GM18867 (cell line): ENCODE measurements around the gene MACROD2.

Experiments
- ATAC-seq: cut with Tn5 transposase; IDR thresholded peaks from one replicate; pipeline ENCODE4 v1.9.1; 2021; ENCODE audit warnings: mild to moderate bottlenecking, moderate library complexity; ENCODE audit not compliant: unreplicated experiment

MACROD2 gene

DNA sequence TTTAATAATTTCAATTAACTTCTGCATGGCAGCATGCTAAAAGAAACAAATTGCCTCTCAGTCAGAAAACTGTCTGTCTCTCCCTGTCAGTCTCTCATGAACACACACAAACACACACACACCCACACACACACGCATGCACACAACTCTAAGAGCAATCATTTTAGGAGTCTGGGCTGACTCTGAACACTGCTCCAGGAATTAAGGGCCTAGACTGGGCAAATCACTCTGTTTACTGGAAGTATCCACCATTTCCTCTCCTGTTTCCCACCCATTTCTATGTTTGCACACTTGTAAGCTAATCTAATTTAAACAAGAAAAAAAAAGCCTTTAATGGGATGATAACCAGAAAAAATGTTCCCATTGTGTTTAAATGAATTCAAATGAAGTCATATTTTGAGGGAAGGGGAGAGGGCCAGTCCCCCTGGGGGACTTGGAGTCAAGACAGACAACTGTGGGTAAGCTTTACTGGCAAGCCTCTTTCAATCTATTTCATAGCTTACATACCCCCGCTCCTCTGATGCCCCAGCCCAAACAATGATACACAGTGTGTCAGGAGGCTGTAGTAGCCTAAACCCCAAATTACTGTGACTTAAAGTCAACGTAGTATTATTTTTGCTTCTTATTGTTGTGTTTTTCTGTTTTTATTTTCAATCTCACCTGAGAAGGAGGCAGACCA, 789.9 kb downstream of the MACROD2 start:
- ATAC-seq: no peak

- ATAC-seq: no peak
Observed at GRCh38 chr20:14790190-14790589, 794.9 kb downstream of the MACROD2 start.

GRCh38 chr20:14790771-14791620, 795.7 kb downstream of the MACROD2 start:
- no peak for ATAC-seq

GRCh38 chr20:14792915-14793314, 797.6 kb downstream of the MACROD2 start:
- no peak for ATAC-seq

GRCh38 chr20:14799545-14800216, 804.4 kb downstream of the MACROD2 start:
- ATAC-seq: no peak

DNA sequence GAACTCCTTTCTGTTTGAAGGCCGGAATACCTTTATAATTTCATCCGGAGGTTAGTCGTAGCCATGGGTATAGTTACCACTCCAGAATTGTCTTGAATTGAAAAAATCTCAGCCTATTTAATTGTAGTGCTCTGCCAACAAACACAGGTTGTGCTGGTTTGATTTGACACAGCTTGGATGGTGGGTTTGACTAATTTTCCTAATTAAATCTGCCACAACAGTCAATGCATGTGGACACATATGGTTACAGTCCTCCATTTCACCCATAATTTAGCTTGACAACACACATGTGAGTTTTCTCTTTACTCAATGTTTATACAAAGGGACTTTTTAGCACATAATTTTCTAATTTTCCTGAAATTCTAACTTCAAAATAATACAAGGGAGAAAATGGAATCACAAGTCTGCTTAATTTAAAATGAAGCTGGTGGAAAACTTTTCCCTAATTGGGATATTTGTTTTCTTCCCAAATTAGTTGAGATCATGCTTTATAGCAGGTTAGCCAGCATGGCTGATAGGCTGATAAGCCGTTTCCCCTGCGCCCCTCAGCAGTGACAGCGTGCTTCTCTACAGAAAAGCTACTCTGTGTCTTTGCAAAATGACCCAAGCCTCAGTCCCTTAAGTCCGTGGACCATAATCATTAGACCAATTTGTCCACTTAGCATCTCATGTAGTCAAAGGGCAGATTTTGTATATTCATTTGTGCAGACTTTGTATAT, 805.5 kb downstream of the MACROD2 start:
- ATAC-seq: no peak

- ATAC-seq: peak; percentile 81
Observed at GRCh38 chr20:14801591-14802325, 806.4 kb downstream of the MACROD2 start.

DNA sequence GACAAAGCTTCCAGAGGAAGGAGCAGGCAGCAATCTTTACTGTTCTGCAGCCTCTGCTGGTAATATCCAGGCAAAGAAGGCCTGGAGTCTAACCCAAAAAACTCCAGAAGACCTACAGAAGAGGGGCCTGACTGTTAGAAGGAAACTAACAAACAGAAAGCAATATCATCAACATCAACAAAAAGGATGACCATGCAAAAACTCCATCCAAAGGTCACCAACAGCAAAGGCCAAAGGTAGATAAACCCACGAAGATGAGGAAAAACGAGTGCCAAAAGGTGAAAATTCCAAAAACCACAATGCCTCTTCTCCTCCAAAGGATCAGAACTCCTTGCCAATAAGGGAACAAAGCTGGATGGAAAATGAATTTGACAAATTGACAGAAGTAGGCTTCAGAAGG, 811.9 kb downstream of the MACROD2 start:
- ATAC-seq: no peak

- no peak for ATAC-seq
Observed at GRCh38 chr20:14815340-14815739, 820.0 kb downstream of the MACROD2 start.

GRCh38 chr20:14816471-14816870, 821.2 kb downstream of the MACROD2 start:
- no peak for ATAC-seq

- ATAC-seq: no peak
Observed at GRCh38 chr20:14817101-14817500, 821.8 kb downstream of the MACROD2 start.

DNA sequence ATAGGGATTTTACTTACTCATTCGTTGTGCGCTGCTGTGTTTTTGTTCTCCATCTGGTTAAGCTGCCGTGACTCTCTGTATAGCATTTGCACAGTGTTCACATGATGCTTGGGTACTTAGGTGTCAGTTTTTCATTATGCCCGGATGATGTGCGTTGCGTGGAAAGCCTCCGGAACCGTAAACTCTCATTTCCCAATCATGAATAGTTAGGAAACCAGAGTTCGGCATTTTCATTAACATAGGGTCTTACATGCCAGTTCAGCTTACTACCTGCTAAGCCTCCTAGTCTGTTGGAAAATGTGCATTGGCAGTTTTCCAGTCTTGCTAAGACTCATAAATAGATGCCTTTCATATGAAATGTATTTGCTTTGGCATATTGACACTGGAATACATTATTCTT, 825.5 kb downstream of the MACROD2 start:
- no peak for ATAC-seq

GRCh38 chr20:14821251-14821650, 825.9 kb downstream of the MACROD2 start:
- ATAC-seq: no peak

GRCh38 chr20:14824996-14825395, 829.7 kb downstream of the MACROD2 start:
- ATAC-seq: no peak

- no peak for ATAC-seq
Observed at GRCh38 chr20:14826543-14827313, 831.4 kb downstream of the MACROD2 start.

DNA sequence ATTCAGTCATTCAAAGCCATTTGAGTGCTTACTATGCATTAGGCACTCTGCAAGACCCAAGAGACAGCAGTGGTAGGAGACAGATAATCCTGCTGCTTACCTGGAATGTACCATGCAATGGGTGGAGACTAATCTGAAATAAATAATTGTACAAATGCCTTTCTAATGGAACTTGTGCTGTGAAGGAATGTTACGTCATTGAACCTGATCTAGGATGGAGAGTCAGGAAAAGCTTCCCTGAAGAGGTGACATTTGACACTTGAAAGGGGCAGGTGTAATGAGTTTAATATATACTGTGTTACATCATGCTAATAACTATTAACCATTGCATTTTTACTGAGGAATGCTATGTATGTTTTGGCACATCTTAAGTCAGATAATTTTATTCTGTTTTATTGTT, 833.1 kb downstream of the MACROD2 start:
- ATAC-seq: no peak

GRCh38 chr20:14829906-14830305, 834.6 kb downstream of the MACROD2 start:
- peak; percentile 56 for ATAC-seq

DNA sequence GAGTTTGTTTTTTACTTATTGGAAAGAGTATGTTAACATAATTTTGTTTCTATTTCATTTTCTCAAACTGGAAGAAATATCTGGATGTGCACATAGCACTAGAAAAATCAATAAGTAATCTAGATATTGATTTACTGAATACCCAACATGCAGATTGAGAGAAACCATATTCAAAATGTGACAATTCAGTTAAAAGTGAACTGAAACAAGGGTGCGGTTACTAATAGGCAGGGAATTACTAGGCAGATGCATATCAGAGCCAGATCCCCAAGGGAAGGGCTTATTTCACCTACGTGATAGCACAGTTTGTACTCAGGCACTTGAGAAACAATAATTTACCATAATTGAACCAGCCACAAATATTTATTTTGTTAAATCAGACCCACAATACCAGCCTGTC, 835.1 kb downstream of the MACROD2 start:
- ATAC-seq: peak; percentile 66

DNA sequence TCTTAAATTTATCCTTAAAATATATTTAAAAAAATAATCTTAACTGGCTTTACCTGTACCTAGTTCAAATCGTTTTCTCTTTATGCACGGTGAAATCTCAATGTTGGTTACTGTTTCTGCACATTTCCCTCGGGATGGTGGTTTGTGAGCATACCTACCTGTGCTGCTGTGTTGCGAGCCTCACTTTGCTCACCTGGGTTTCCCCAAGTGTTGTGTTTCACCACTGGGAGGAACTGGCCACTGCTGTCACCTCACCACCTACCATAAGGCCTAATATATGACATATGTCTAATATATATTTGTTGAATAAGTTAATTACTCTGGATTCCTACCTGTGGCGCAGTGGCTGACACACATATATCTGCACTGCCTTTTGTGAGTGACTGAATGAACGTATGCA, 835.6 kb downstream of the MACROD2 start:
- peak; percentile 11 for ATAC-seq

- peak; percentile 70 for ATAC-seq
Observed at GRCh38 chr20:14832630-14833029, 837.3 kb downstream of the MACROD2 start.
